Measurements from ENCODE around the gene EIF2AK3. TPM values are rescaled to one million over a fixed set of nuclear protein-coding genes. Genes with fewer than 3 reads are reported as not detected.

EIF2AK3 gene
- total and polyA plus RNA-seq, 2 of the 13 experiments (the other 11 are each of a cell fraction or from before 2014, with no cell fraction given) = 10.3 to 30.6 TPM

GRCh38 chr2:88626171-88627054 is 851 bp downstream of the EIF2AK3 start (continued):
- TF ChIP-seq ZNF407 (CRISPR knock-in tag; IDR thresholded peaks at IDR 0.05; ENCODE audit: not compliant biosample characterization) = peak; percentile 7
- peak; percentile 90; the same call in 1 of the 2 replicates for TF ChIP-seq UBTF (CRISPR knock-in tag; IDR thresholded peaks at IDR 0.05)
- TF ChIP-seq ZBTB44 (CRISPR knock-in tag; IDR thresholded peaks at IDR 0.05) = 0 out of 2 replicates have a peak, but pooled peaks have one; percentile 40
- no peak for TF ChIP-seq TRAFD1 (CRISPR knock-in tag; IDR thresholded peaks at IDR 0.05; ENCODE audit: borderline replicate concordance)
- peak; percentile 48; the same call in 1 of the 2 replicates for TF ChIP-seq ARHGAP35 (CRISPR knock-in tag; IDR thresholded peaks at IDR 0.05; ENCODE audit: borderline replicate concordance)
- TF ChIP-seq HMGXB4 (CRISPR knock-in tag; IDR thresholded peaks at IDR 0.05; ENCODE audit: borderline replicate concordance in 1 of 2, low read depth in 1 of 2) = peak in 1 of 2 experiments; percentile 57; a peak in 2 of 4 replicates
